ENCODE data around the gene CEP85.

Gene CEP85

GRCh38 chr1:26234644-26235370 lies 807 bp downstream of the CEP85 start:
- peak overlapping the region; percentile 100 for H3K4me3 ChIP-seq (ENCODE audit: low read depth, low read length)
- CTCF ChIA-PET = interaction anchor here (0.5 to 4.3 kb wide), 51 partner anchors 7 to 265 kb away, joined by 3 to 27 read pairs (median 6); partner anchors contain the start of genes C1orf232, CD52, CNKSR1 and SH3BGRL3
- POLR2A ChIA-PET = interaction anchor here (1.1 kb wide), 1 partner anchor 46 kb away, joined by 3 read pairs; no protein-coding TSS in a partner anchor

GRCh38 chr1:26237230-26237966 lies 3.4 kb downstream of the CEP85 start:
- no peak for DNase-seq (ENCODE audit: low read depth, low spot score)
- ChIA-PET POLR2A (no interaction called here), CTCF (interaction anchor here (0.6 to 2.4 kb wide), 5 partner anchors 12 to 126 kb away, joined by 3 to 11 read pairs (median 5); partner anchors contain the start of gene SH3BGRL3)
- TF ChIP-seq CTCF (IDR thresholded peaks at IDR 0.05; ENCODE audit: insufficient read depth, low read length, missing control alignments) = no peak
- no peak overlapping the region for H3K4me3 ChIP-seq (ENCODE audit: low read depth, low read length)

More at GRCh38 chr1:26234644-26235370, 807 bp downstream of the CEP85 start:
- TF ChIP-seq CTCF (IDR thresholded peaks at IDR 0.05; ENCODE audit: insufficient read depth, low read length, missing control alignments) = peak; percentile 6
- no peak for DNase-seq (ENCODE audit: low read depth, low spot score)

GRCh38 chr1:26239936-26240335 lies 5.9 kb downstream of the CEP85 start:
- no peak for TF ChIP-seq CTCF (IDR thresholded peaks at IDR 0.05; ENCODE audit: insufficient read depth, low read length, missing control alignments)
- ChIA-PET POLR2A (no interaction called here), CTCF (no interaction called here)
- DNase-seq (ENCODE audit: low read depth, low spot score) = no peak
- no peak overlapping the region for H3K4me3 ChIP-seq (ENCODE audit: low read depth, low read length)

GRCh38 chr1:26252718-26253117 lies 18.7 kb downstream of the CEP85 start:
- H3K4me3 ChIP-seq (ENCODE audit: low read depth, low read length) = no peak overlapping the region
- CTCF ChIA-PET = interaction anchor here (4.0 kb wide), 1 partner anchor 19 kb away, joined by 15 read pairs; the partner anchor contains the start of gene CEP85
- DNase-seq (ENCODE audit: low read depth, low spot score) = no peak
- POLR2A ChIA-PET = no interaction called here
- no peak for TF ChIP-seq CTCF (IDR thresholded peaks at IDR 0.05; ENCODE audit: insufficient read depth, low read length, missing control alignments)

- POLR2A ChIA-PET = no interaction called here
- no peak overlapping the region for H3K4me3 ChIP-seq (ENCODE audit: low read depth, low read length)
- CTCF ChIA-PET = interaction anchor here (1.1 to 4.0 kb wide), 4 partner anchors 12 to 25 kb away, joined by 4 to 15 read pairs (median 5); partner anchors contain the start of genes CEP85 and SH3BGRL3
- TF ChIP-seq CTCF (IDR thresholded peaks at IDR 0.05; ENCODE audit: insufficient read depth, low read length, missing control alignments) = no peak
- DNase-seq (ENCODE audit: low read depth, low spot score) = no peak
Measured at GRCh38 chr1:26254404-26254803, 20.4 kb downstream of the CEP85 start.

GRCh38 chr1:26257222-26257621 lies 23.2 kb downstream of the CEP85 start:
- no peak overlapping the region for H3K4me3 ChIP-seq (ENCODE audit: low read depth, low read length)
- POLR2A ChIA-PET = no interaction called here
- CTCF ChIA-PET = interaction anchor here (0.8 to 2.9 kb wide), 5 partner anchors 9 to 64 kb away, joined by 3 to 9 read pairs (median 7); partner anchors contain the start of gene CEP85
- DNase-seq (ENCODE audit: low read depth, low spot score) = no peak
- no peak for TF ChIP-seq CTCF (IDR thresholded peaks at IDR 0.05; ENCODE audit: insufficient read depth, low read length, missing control alignments)

Data from AG04449 (cell line).